ENCODE measurements around the gene MGMT. TPM values are rescaled to one million over a fixed set of nuclear protein-coding genes. Genes with fewer than 3 reads are reported as not detected.

Gene MGMT
- total RNA-seq, 1 donor from 2014 or later: 13.6 TPM

- H3K27me3 Mint-ChIP-seq: peaks cover 22% of the 10 kb centered on the region
- H3K4me3 Mint-ChIP-seq (ENCODE audit: low read depth): no peak overlapping the region
- H3K4me1 Mint-ChIP-seq (ENCODE audit: low read depth): no peaks in the 10 kb centered on the region
- H3K27ac Mint-ChIP-seq: no peak overlapping the region
- no peak for DNase-seq (ENCODE audit: low spot score, unreplicated experiment)
- H3K36me3 Mint-ChIP-seq (ENCODE audit: insufficient read depth): no peaks in the 10 kb centered on the region
- TF ChIP-seq CTCF (IDR thresholded peaks at IDR 0.05; ENCODE audit: unreplicated experiment): no peak
- no peaks in the 10 kb centered on the region for H3K9me3 Mint-ChIP-seq (ENCODE audit: low read depth)
Observed at GRCh38 chr10:129652521-129653201, 185.6 kb downstream of the MGMT start.

- Mint-ChIP-seq H3K9me3 (ENCODE audit: low read depth) (no peaks in the 10 kb centered on the region), H3K4me3 (ENCODE audit: low read depth) (no peak overlapping the region), H3K27ac (no peak overlapping the region), H3K36me3 (ENCODE audit: insufficient read depth) (no peaks in the 10 kb centered on the region), H3K27me3 (peaks cover 26% of the 10 kb centered on the region), H3K4me1 (ENCODE audit: low read depth) (no peaks in the 10 kb centered on the region)
- no peak for DNase-seq (ENCODE audit: low spot score, unreplicated experiment)
- no peak for TF ChIP-seq CTCF (IDR thresholded peaks at IDR 0.05; ENCODE audit: unreplicated experiment)
Observed at GRCh38 chr10:129653428-129653827, 186.4 kb downstream of the MGMT start.

- no peaks in the 10 kb centered on the region for H3K9me3 Mint-ChIP-seq (ENCODE audit: low read depth)
- no peak overlapping the region for H3K4me3 Mint-ChIP-seq (ENCODE audit: low read depth)
- H3K27ac Mint-ChIP-seq: no peak overlapping the region
- no peaks in the 10 kb centered on the region for H3K4me1 Mint-ChIP-seq (ENCODE audit: low read depth)
- no peak for TF ChIP-seq CTCF (IDR thresholded peaks at IDR 0.05; ENCODE audit: unreplicated experiment)
- H3K36me3 Mint-ChIP-seq (ENCODE audit: insufficient read depth): no peaks in the 10 kb centered on the region
- H3K27me3 Mint-ChIP-seq: peaks cover 26% of the 10 kb centered on the region
- DNase-seq (ENCODE audit: low spot score, unreplicated experiment): no peak
Observed at GRCh38 chr10:129653861-129654260, 186.8 kb downstream of the MGMT start.

- Mint-ChIP-seq H3K27me3 (peaks cover 26% of the 10 kb centered on the region), H3K9me3 (ENCODE audit: low read depth) (no peaks in the 10 kb centered on the region), H3K27ac (no peak overlapping the region), H3K36me3 (ENCODE audit: insufficient read depth) (no peaks in the 10 kb centered on the region), H3K4me3 (ENCODE audit: low read depth) (no peak overlapping the region), H3K4me1 (ENCODE audit: low read depth) (no peaks in the 10 kb centered on the region)
- no peak for TF ChIP-seq CTCF (IDR thresholded peaks at IDR 0.05; ENCODE audit: unreplicated experiment)
- DNase-seq (ENCODE audit: low spot score, unreplicated experiment): no peak
Observed at GRCh38 chr10:129654461-129654860, 187.4 kb downstream of the MGMT start.

- peaks cover 29% of the 10 kb centered on the region for H3K27me3 Mint-ChIP-seq
- H3K4me3 Mint-ChIP-seq (ENCODE audit: low read depth): no peak overlapping the region
- H3K9me3 Mint-ChIP-seq (ENCODE audit: low read depth): no peaks in the 10 kb centered on the region
- no peak for DNase-seq (ENCODE audit: low spot score, unreplicated experiment)
- H3K4me1 Mint-ChIP-seq (ENCODE audit: low read depth): no peaks in the 10 kb centered on the region
- H3K36me3 Mint-ChIP-seq (ENCODE audit: insufficient read depth): no peaks in the 10 kb centered on the region
- no peak overlapping the region for H3K27ac Mint-ChIP-seq
- TF ChIP-seq CTCF (IDR thresholded peaks at IDR 0.05; ENCODE audit: unreplicated experiment): no peak
Observed at GRCh38 chr10:129655007-129655678, 188.1 kb downstream of the MGMT start.

Measured in progenitor cell of endocrine pancreas (in vitro differentiated cells).